Brain microvascular endothelial cell (primary cell): ENCODE results near the gene NAPSA.

Source experiments
- DNase-seq: peaks from one replicate; pipeline ENCODE4 v3.0.0-alpha.2; 2020
- H3K27ac ChIP-seq: fragments of 250-450 bp; sonication (Bioruptor Pico); 2 replicates; pipeline ENCODE4 v1.5.1; 2020; ENCODE audit warnings: mild to moderate bottlenecking, moderate library complexity
- H3K27me3 ChIP-seq: fragments of 250-450 bp; sonication (Bioruptor Pico); replicated peaks from 2 replicates; pipeline ENCODE4 v1.5.1; 2020; ENCODE audit warnings: mild to moderate bottlenecking
- H3K36me3 ChIP-seq: fragments of 250-450 bp; sonication (Bioruptor Pico); replicated peaks from 2 replicates; pipeline ENCODE4 v1.5.1; 2020; ENCODE audit warnings: mild to moderate bottlenecking
- H3K4me3 ChIP-seq: 2 replicates; pipeline ENCODE4 v1.5.1; 2011; ENCODE audit warnings: low read depth, mild to moderate bottlenecking, control low read depth, low read length, moderate library complexity
- CTCF ChIP-seq: IDR thresholded peaks from 2 replicates; pipeline ENCODE4 v1.5.1; 2011; ENCODE audit warnings: low read depth, mild to moderate bottlenecking, moderate library complexity, low read length, control low read depth, inconsistent platforms; ENCODE audit errors: missing control alignments
- in situ Hi-C: cut with HindIII; loops from 2 replicates; pipeline ENCODE4 v1.10.0; 2017; ENCODE audit warnings: low sequenced_read_pairs, low pct_ligation_motif_present

The NAPSA gene

GRCh38 chr19:50378169-50378862 lies 12.9 kb upstream of the NAPSA start:
- no peak for TF ChIP-seq CTCF
- no peak for DNase-seq
- H3K27me3 ChIP-seq = no peaks in the 10 kb centered on the region
- H3K4me3 ChIP-seq = no peak overlapping the region
- H3K36me3 ChIP-seq = peaks cover 38% of the 10 kb centered on the region
- in situ Hi-C loops = no loop called here
- no peak overlapping the region for H3K27ac ChIP-seq

- H3K4me3 ChIP-seq = no peak overlapping the region
- H3K27me3 ChIP-seq = no peaks in the 10 kb centered on the region
- no peak overlapping the region for H3K27ac ChIP-seq
- TF ChIP-seq CTCF = no peak
- in situ Hi-C loops = no loop called here
- DNase-seq = no peak
- H3K36me3 ChIP-seq = peaks cover 38% of the 10 kb centered on the region
Measured at GRCh38 chr19:50377517-50377916, 12.1 kb upstream of the NAPSA start.

GRCh38 chr19:50377051-50377461 lies 11.6 kb upstream of the NAPSA start:
- Histone ChIP-seq H3K4me3 (peak overlapping the region; percentile 37), H3K27ac (no peak overlapping the region), H3K27me3 (no peaks in the 10 kb centered on the region), H3K36me3 (peaks cover 38% of the 10 kb centered on the region)
- in situ Hi-C loops = no loop called here
- no peak for TF ChIP-seq CTCF
- DNase-seq = no peak

GRCh38 chr19:50376166-50377050 lies 11.0 kb upstream of the NAPSA start, which contains the start of gene NR1H2:
Gene NR1H2, plus strand, starts transcription at chr19:50376457. Its CDS starts 1,149 bp downstream, at chr19:50377606.
- Histone ChIP-seq H3K4me3 (peak within 1 kb of the TSS; percentile 82), H3K27ac (peak within 1 kb of the TSS; percentile 99), H3K27me3 (no peaks in the 10 kb centered on the region), H3K36me3 (peaks cover 32% of the 10 kb centered on the region)
- DNase-seq = peak; percentile 92
- in situ Hi-C loops = no loop called here
- TF ChIP-seq CTCF = no peak

GRCh38 chr19:50371914-50372475 lies 6.6 kb upstream of the NAPSA start:
- no peak for DNase-seq
- Histone ChIP-seq H3K27ac (no peak overlapping the region), H3K4me3 (no peak overlapping the region), H3K27me3 (no peaks in the 10 kb centered on the region), H3K36me3 (peaks cover 2% of the 10 kb centered on the region)
- in situ Hi-C loops = no loop called here
- TF ChIP-seq CTCF = no peak
